Subcutaneous adipose tissue (tissue), 4 donors: ENCODE results near the gene DPP10. TPM values are rescaled to one million over a fixed set of nuclear protein-coding genes. Genes with fewer than 3 reads are reported as not detected.

ENCODE experiments used
- CTCF ChIP-seq: fragments of 450-650 bp; IDR thresholded peaks from one replicate; pipeline ENCODE4 v1.5.1; 2016; ENCODE audit warnings: low read depth, mild to moderate bottlenecking, control low read depth, antibody characterized with exemption, moderate library complexity
- total RNA-seq, 4 donors: library from RNA; depleted of rRNA; stranded (reverse); fragments of >200 nt; gene quantifications; one replicate each; pipeline ENCODE4 v1.1.0, GENCODE V29; 2016

DPP10 gene
- total RNA-seq, 4 donors from 2014 or later, result 0.94 TPM; not detected in 3

GRCh38 chr2:115369400-115369799 is 927.0 kb downstream of the DPP10 start:
- no peak for TF ChIP-seq CTCF

- TF ChIP-seq CTCF, result no peak
Observed at GRCh38 chr2:115374981-115375380, 932.5 kb downstream of the DPP10 start.

- no peak for TF ChIP-seq CTCF
Observed at GRCh38 chr2:115384399-115384798, 942.0 kb downstream of the DPP10 start.

GRCh38 chr2:115386465-115386864 is 944.0 kb downstream of the DPP10 start:
- no peak for TF ChIP-seq CTCF

GRCh38 chr2:115389024-115389423 is 946.6 kb downstream of the DPP10 start:
- no peak for TF ChIP-seq CTCF

- TF ChIP-seq CTCF, result no peak
Observed at GRCh38 chr2:115389898-115390565, 947.6 kb downstream of the DPP10 start.

GRCh38 chr2:115396579-115396978 is 954.1 kb downstream of the DPP10 start:
- TF ChIP-seq CTCF, result no peak
